PC-3 (cell line): Measurements from ENCODE around the gene NXPE2. TPM values are rescaled to one million over a fixed set of nuclear protein-coding genes. Genes with fewer than 3 reads are reported as not detected.

Experiments used
- ATAC-seq: fragments of 200-7000 bp; cut with Tn5 transposase; 2 replicates; pipeline ENCODE4 v1.9.1; 2020; ENCODE audit warnings: mild to moderate bottlenecking, moderate library complexity
- BruUV-seq: library from RNA; stranded (reverse); fragments of 400-500 nt; replicated peaks from 2 replicates; lab custom pipeline; 2021; lab: Mats Ljungman, UMichigan
- CTCF ChIA-PET: fragments of 300-600 bp; sonication (Branson Sonifier 250); formaldehyde crosslinking; loops from one replicate; lab custom pipeline; 2022; ENCODE audit warnings: antibody characterized with exemption; lab: Charles Lee
- POLR2A ChIA-PET: fragments of 300-600 bp; sonication (Branson Sonifier 250); formaldehyde crosslinking; loops from one replicate; lab custom pipeline; 2022; ENCODE audit warnings: antibody characterized with exemption; ENCODE audit not compliant: unreplicated experiment; lab: Charles Lee
- DNase-seq: peaks from one replicate; pipeline ENCODE4 v3.0.0-alpha.2; 2015
- H2AFZ ChIP-seq: fragments of 300-600 bp; sonication (generic); 2 replicates; pipeline ENCODE4 v1.6.0; 2016; ENCODE audit warnings: antibody characterized with exemption, low read length
- H3F3A ChIP-seq: fragments of 300-600 bp; sonication (generic); one replicate; pipeline ENCODE4 v1.6.0; 2017; ENCODE audit warnings: antibody characterized with exemption, low read length, control low read depth, mild to moderate bottlenecking; ENCODE audit not compliant: unreplicated experiment
- H3K27ac ChIP-seq: fragments of 300-600 bp; sonication (generic); 2 replicates; pipeline ENCODE4 v1.5.1; 2016; ENCODE audit warnings: mild to moderate bottlenecking, low read length
- H3K27me3 ChIP-seq: fragments of 300-600 bp; sonication (generic); 2 replicates; pipeline ENCODE4 v1.6.1; 2016; ENCODE audit warnings: low read length, mixed read lengths
- H3K36me3 ChIP-seq: fragments of 300-600 bp; sonication (generic); 2 replicates; pipeline ENCODE4 v1.6.1; 2016; ENCODE audit warnings: low read depth, mixed run types, low read length, mixed read lengths
- H3K4me1 ChIP-seq: fragments of 300-600 bp; sonication (generic); 2 replicates; pipeline ENCODE4 v1.5.1; 2016; ENCODE audit warnings: low read length; ENCODE audit not compliant: insufficient read depth
- H3K4me2 ChIP-seq: fragments of 300-600 bp; sonication (generic); 2 replicates; pipeline ENCODE4 v1.6.0; 2016; ENCODE audit warnings: low read length
- H3K4me3 ChIP-seq: fragments of 300-600 bp; sonication (generic); 2 replicates; pipeline ENCODE4 v1.5.1; 2016; ENCODE audit warnings: mild to moderate bottlenecking, low read length, mixed read lengths
- H3K79me2 ChIP-seq: fragments of 300-600 bp; sonication (generic); 2 replicates; pipeline ENCODE4 v1.6.1; 2017; ENCODE audit warnings: low read length, mixed read lengths
- H3K9ac ChIP-seq: fragments of 300-600 bp; sonication (generic); 2 replicates; pipeline ENCODE4 v1.6.0; 2016; ENCODE audit warnings: mild to moderate bottlenecking, low read length
- H3K9me2 ChIP-seq: fragments of 300-600 bp; sonication (generic); replicated peaks from 2 replicates; pipeline ENCODE4 v1.6.1; 2016; ENCODE audit warnings: mixed run types, low read length, mixed read lengths
- H3K9me3 ChIP-seq: fragments of 300-600 bp; sonication (generic); 2 replicates; pipeline ENCODE4 v1.6.1; 2016; ENCODE audit warnings: low read length, mixed read lengths
- H4K20me1 ChIP-seq: fragments of 300-600 bp; sonication (generic); 2 replicates; pipeline ENCODE4 v1.6.1; 2016; ENCODE audit warnings: low read length, mixed read lengths
- CTCF ChIP-seq: fragments of 300-600 bp; sonication (generic); conservative IDR thresholded peaks from 2 replicates; pipeline ENCODE4 v1.5.1; 2017; ENCODE audit warnings: antibody characterized with exemption, low read depth, mild to moderate bottlenecking, low read length
- EZH2 ChIP-seq: fragments of 300-600 bp; sonication (generic); IDR thresholded peaks from one replicate; pipeline ENCODE4 v1.6.1; 2017; ENCODE audit warnings: antibody characterized with exemption, mild to moderate bottlenecking, low read length; ENCODE audit not compliant: unreplicated experiment
- EZH2phosphoT487 ChIP-seq: fragments of 300-600 bp; sonication (generic); IDR thresholded peaks from 2 replicates; pipeline ENCODE4 v1.6.1; 2018; ENCODE audit warnings: mild to moderate bottlenecking, antibody characterized with exemption, low read length, borderline replicate concordance
- intact Hi-C: fragments of 100-400 bp; cut with micrococcal nuclease; formaldehyde crosslinking; loops from 2 replicates; pipeline ENCODE4 v1.9.0; 2023
- total RNA-seq: library from RNA; depleted of rRNA; stranded (reverse); fragments of >200 nt; gene quantifications from 2 replicates; pipeline ENCODE4 v1.2.3, GENCODE V29; 2014

NXPE2 gene
- total RNA-seq, 1 experiment from 2014 or later, result not detected

- H3K27me3 ChIP-seq, result no peaks in the 10 kb centered on the region
- H3K79me2 ChIP-seq, result no peaks in the 10 kb centered on the region
- ATAC-seq, result no peak
- no peaks in the 10 kb centered on the region for H3K36me3 ChIP-seq
- H3K27ac ChIP-seq, result no peak overlapping the region
- peak; percentile 72 for TF ChIP-seq CTCF
- TF ChIP-seq EZH2, result no peak
- H2AFZ ChIP-seq, result no peak overlapping the region
- BruUV-seq, result no TSS peak
- CTCF ChIA-PET, result interaction anchor here (0.5 to 0.7 kb wide), 2 partner anchors 236 to 1951 kb away, joined by 4 to 7 read pairs; no protein-coding TSS in a partner anchor
- no peaks in the 10 kb centered on the region for H3K4me1 ChIP-seq
- no peak overlapping the region for H3K4me3 ChIP-seq
- no peak overlapping the region for H3K4me2 ChIP-seq
- POLR2A ChIA-PET, result no interaction called here
- H3K9me3 ChIP-seq, result no peaks in the 10 kb centered on the region
- H4K20me1 ChIP-seq, result no peaks in the 10 kb centered on the region
- peak; percentile 71 for DNase-seq
- intact Hi-C loops, result no loop called here
- H3F3A ChIP-seq, result no peaks in the 10 kb centered on the region
- H3K9ac ChIP-seq, result no peak overlapping the region
- H3K9me2 ChIP-seq, result no peaks in the 10 kb centered on the region
Measured at GRCh38 chr11:114738954-114739353, 60.6 kb downstream of the NXPE2 start.

- ChIA-PET POLR2A (no interaction called here), CTCF (no interaction called here)
- ATAC-seq, result no peak
Measured at GRCh38 chr11:114745150-114745671, 66.9 kb downstream of the NXPE2 start.

More at GRCh38 chr11:114745150-114745671, 66.9 kb downstream of the NXPE2 start:
- H3K9me3 ChIP-seq, result 0 out of 2 replicates have a peak, but pooled peaks cover 3% of the 10 kb centered on the region
- no peaks in the 10 kb centered on the region for H3K9me2 ChIP-seq
- no peak overlapping the region for H2AFZ ChIP-seq
- no TSS peak for BruUV-seq
- intact Hi-C loops, result no loop called here
- H3K4me1 ChIP-seq, result no peaks in the 10 kb centered on the region
- H3K27me3 ChIP-seq, result no peaks in the 10 kb centered on the region
- TF ChIP-seq CTCF (no peak), EZH2phosphoT487 (no peak), EZH2 (no peak)
- H3K79me2 ChIP-seq, result no peaks in the 10 kb centered on the region
- no peak overlapping the region for H3K9ac ChIP-seq
- no peak for DNase-seq
- no peak overlapping the region for H3K4me3 ChIP-seq
- H3F3A ChIP-seq, result no peaks in the 10 kb centered on the region
- no peak overlapping the region for H3K27ac ChIP-seq
- H3K36me3 ChIP-seq, result no peaks in the 10 kb centered on the region
- no peaks in the 10 kb centered on the region for H4K20me1 ChIP-seq
- H3K4me2 ChIP-seq, result no peak overlapping the region
